NK-92 (cell line): ENCODE measurements around the gene EN2.

Experiments used
- DNase-seq: peaks from one replicate; lab custom pipeline; 2025; ENCODE audit not compliant: unreplicated experiment; lab: John Stamatoyannopoulos, UW

EN2 gene

DNA sequence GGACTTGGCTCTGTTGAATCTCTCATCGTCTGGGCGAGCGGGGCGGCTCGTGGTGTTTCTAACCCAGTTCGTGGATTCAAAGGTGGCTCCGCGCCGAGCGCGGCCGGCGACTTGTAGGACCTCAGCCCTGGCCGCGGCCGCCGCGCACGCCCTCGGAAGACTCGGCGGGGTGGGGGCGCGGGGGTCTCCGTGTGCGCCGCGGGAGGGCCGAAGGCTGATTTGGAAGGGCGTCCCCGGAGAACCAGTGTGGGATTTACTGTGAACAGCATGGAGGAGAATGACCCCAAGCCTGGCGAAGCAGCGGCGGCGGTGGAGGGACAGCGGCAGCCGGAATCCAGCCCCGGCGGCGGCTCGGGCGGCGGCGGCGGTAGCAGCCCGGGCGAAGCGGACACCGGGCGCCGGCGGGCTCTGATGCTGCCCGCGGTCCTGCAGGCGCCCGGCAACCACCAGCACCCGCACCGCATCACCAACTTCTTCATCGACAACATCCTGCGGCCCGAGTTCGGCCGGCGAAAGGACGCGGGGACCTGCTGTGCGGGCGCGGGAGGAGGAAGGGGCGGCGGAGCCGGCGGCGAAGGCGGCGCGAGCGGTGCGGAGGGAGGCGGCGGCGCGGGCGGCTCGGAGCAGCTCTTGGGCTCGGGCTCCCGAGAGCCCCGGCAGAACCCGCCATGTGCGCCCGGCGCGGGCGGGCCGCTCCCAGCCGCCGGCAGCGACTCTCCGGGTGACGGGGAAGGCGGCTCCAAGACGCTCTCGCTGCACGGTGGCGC, at the start of gene EN2:
TSS of gene EN2 (plus strand) at position 19 of the 767 bp plus-strand sequence. CDS start at position 268, 249 bp downstream.
- DNase-seq = no peak

DNA sequence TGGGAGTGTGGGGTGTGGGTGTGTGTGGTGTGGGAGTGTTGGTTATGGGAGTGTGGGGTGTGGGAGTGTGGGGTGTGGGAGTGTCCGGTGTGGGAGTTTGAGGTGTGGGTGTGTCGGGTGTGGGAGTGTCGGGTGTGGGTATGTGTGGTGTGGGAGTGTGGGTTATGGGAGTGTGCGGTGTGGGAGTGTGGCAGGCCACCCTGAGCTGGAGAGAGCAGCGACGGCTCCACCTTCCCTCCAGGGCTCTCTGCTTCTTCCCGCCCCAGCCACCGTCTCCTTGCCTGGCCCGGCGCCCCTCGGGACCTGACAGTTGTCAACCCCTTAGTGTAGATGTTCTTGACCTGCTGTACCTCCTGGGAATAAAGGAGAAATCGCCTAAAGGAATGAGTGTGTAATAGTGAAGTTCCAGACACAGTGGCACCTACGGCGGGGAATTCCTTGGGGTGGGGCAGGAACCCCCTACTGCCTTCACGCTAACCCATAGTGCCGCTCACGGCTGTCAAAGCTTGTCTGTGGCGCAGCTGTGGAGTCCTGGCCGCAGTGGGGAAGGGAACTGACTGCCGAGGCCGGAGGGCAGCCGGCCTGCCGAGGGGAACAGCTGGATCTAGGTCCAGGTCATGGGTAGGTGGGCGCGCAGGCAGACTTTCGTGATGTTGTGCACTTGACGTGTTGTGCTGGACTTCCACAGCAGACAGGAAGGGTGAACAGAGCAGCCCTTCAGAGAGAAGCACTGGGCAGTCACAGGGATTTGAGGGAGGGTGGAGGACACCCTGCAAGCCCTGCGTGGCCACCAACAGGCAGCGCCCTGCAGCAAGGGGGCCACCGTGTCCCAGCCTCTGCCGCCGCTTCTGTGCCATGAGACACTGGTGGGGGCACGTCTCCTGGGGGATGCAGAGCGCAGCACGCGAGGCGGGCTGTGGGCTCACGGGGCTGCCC, 49.0 kb upstream of the EN2 start:
- no peak for DNase-seq

GRCh38 chr7:155409980-155410379, 47.9 kb upstream of the EN2 start:
- no peak for DNase-seq

DNA sequence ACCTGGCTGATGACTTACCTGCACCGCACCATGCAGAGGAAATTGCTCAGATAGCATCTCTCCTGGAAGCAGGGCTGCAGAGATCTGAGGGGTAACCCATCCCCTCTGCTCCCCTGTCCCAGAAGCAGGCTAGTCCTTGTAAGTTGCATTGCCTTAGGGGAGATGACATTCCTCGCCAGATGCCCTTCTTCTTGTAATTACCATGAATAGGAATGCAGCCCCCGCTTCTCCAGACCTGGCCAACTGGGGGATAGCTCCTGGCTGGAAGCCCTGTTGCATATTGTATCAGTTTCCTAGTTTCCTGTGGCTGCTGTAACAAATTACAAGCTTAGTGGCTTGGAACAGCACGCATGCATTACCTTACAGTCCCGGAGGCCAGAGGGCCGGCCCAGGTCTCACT, 47.5 kb upstream of the EN2 start:
- DNase-seq = no peak

DNA sequence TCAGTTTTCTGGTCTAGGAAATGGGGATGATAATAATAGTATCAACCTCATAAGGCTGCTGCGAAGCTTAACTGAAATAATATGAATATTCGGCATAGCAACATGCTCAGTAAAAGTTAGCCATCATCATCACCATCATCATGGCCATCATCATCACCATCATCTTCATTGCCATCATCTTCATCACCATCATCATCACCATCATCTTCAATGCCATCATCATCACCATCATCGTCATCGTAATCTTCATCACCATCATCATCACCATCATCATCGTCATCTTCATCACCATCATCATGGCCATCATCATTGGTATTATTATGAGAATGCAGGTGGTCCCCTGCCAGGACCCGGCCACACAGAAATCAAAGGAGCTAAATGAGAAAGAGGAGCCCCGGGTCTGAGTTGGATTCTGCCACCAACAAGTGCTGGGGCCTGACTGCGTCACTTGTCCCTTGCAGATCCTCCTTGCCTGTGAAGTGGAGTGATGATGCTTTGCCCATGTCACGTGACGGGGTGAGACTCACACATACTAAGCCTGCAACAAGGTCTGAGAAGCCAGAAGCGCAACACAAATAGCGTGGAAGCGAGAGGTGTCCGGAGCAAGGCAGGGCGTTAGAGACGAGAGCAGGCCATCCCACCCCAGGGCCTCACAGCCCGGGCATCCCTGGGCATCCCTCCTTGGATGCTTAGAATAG, 46.1 kb upstream of the EN2 start:
- no peak for DNase-seq

- no peak for DNase-seq
Observed at GRCh38 chr7:155412416-155413253, 45.3 kb upstream of the EN2 start.

GRCh38 chr7:155414547-155415492, 43.1 kb upstream of the EN2 start:
- no peak for DNase-seq

GRCh38 chr7:155416646-155417380, 41.1 kb upstream of the EN2 start:
- DNase-seq = no peak

DNA sequence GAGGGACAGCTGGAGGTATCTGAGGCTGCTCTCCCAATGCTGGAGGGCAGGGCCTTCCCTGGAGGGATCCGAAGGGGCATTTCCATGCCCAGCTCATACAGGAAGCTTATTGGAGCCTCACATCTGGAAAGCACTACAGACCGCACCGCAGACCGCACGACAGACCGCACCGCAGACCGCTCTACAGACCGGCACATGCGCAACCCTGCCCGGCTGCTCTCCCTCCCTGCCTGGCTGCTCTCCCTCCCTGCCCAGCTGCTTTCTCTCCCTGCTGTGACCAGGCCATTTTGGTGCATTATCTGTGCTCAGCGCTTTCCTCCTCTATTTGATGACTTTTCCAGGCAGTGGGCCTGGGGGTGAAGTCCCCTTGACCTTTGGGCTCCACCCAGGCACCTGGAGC, 39.6 kb upstream of the EN2 start:
- no peak for DNase-seq

GRCh38 chr7:155418941-155419755, 38.8 kb upstream of the EN2 start:
- DNase-seq = no peak

DNA sequence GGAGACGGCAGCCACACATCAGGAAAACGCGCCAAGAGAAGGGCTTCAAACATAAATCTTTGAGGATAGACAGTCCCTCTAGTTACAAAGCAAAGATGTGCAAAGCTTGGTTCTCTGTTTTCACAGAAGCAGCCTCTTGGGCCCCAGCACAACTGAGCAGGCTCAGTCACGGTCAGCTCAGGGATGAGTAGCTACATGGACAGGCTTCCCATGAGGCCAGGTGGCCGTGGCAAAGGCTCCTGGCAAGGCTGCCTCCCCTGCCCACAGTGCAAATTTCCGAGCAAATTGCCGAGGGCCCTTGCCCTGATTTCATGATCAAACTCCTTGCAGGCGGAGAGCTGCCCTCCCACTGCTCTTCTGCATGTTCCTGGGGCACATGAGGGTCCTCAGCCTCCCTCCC, 37.8 kb upstream of the EN2 start:
- no peak for DNase-seq

GRCh38 chr7:155422151-155422550, 35.8 kb upstream of the EN2 start:
- no peak for DNase-seq

DNA sequence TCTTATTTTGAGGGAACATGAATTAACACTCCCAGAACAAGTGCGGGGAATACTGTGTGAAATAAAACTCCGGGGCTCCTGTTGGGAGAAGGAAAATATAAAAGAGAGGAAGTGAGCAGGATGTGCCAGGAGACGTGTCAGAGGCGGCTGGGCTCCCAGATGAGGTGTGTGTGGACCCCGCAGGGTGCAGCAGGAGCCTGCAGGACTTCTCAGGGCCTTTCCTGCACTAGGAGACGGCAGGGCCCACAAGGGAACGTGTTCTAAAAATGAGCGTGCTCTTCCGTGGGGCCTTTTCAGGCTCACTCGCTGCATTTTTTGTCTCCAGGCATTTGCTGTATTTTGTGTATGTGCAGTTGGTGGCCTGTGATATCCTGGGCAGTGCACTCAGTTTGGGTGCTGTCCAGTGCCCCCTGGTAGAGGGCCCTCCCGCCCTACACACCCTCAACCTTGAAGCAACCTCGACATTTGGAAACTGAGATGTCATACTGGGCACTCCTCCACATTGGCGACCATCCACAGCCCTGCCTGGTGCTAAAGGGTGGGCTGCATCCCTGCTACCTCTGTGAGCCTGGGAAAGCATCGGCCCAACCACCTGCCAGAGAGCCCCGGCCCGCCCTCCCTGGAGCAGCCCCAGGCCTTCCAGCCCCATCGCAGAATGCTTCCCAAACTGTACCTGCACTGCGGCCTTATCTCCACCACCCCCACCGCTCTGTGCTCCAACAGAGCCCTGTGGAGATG, 35.2 kb upstream of the EN2 start:
- no peak for DNase-seq

- no peak for DNase-seq
Observed at GRCh38 chr7:155423337-155424285, 34.3 kb upstream of the EN2 start.

DNA sequence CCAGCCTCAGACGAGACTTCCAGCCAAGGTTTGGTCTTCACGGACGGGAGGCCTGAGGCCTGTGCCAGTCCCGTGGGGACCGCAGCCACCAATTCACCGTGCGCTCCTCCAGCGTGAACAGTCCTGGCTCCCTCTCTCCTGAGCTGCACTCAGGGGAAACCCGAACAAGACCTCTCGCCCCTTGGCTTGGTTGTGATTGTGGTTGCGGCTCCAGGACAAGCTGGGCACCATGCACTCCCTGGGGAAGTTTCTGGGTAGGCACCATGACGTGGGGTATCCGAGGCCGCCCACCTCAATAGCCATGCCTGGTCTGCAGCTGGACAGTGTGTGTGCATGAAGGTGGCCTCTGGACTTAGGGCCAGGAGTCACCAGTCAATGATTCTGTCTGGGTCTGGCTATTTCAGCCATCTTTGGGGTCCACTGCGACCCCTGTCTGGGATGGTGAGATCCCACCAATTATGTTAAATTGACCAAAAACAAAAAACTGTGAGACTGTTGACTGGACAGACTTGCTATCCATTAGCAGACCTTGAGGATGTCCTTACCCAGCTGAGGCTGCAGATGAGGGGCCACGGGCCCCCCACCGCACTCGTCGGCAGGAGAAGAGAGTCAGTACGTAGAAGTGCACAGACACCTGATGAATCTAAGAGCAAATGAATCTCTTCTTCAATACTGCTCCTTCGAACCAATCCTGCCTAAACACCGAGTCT, 33.5 kb upstream of the EN2 start:
- DNase-seq = no peak

- no peak for DNase-seq
Observed at GRCh38 chr7:155425011-155425340, 33.0 kb upstream of the EN2 start.
